22Rv1 (cell line): ENCODE measurements around the gene PRKCQ.

Source experiments
- CTCF ChIP-seq: fragments of 450-650 bp; IDR thresholded peaks from 2 replicates; pipeline ENCODE4 v1.5.1; 2017; ENCODE audit warnings: mild to moderate bottlenecking
- ZFX ChIP-seq: fragments of 450-650 bp; IDR thresholded peaks from 2 replicates; pipeline ENCODE4 v1.6.1; 2017; ENCODE audit warnings: antibody characterized with exemption, borderline replicate concordance

GRCh38 chr10:6418613-6419216 lies 161.4 kb downstream of the PRKCQ start:
- TF ChIP-seq CTCF (no peak), ZFX (no peak)
